ENCODE data around the gene TDRD10. TPM values are rescaled to one million over a fixed set of nuclear protein-coding genes. Genes with fewer than 3 reads are reported as not detected.

Gene TDRD10
- total and polyA plus RNA-seq, 2 of the 8 experiments (the other 6 are each of a cell fraction or from before 2014, with no cell fraction given), result 0.15 to 0.27 TPM

- TF ChIP-seq SP1 (IDR thresholded peaks at IDR 0.05; ENCODE audit: low read depth, low read length) (no peak), FOSL1 (IDR thresholded peaks at IDR 0.05; ENCODE audit: insufficient read depth, low read depth, low read length) (no peak), SIRT6 (IDR thresholded peaks at IDR 0.05; ENCODE audit: low read length) (no peak), HDAC6 (IDR thresholded peaks at IDR 0.05; ENCODE audit: low read depth, low read length) (no peak), CBX8 (IDR thresholded peaks at IDR 0.05; ENCODE audit: borderline replicate concordance, low read depth, low read length) (no peak), ATF2 (IDR thresholded peaks at IDR 0.05; ENCODE audit: low read length) (no peak), CHD2 (IDR thresholded peaks at IDR 0.05; ENCODE audit: low read length) (no peak), E2F6 (IDR thresholded peaks at IDR 0.05) (no peak)
- no peak for FAIRE-seq
Observed at GRCh38 chr1:154514066-154514553, 12.1 kb downstream of the TDRD10 start.

More at GRCh38 chr1:154514066-154514553, 12.1 kb downstream of the TDRD10 start:
- Histone ChIP-seq H2AK5ac (ENCODE audit: low read depth, low read length) (no peak overlapping the region), H3K4me1 (replicated peaks in 1 of 4; ENCODE audit: control insufficient read depth in 3 of 4, insufficient read depth in 4 of 4, low read length in 3 of 4) (no peaks in the 10 kb centered on the region), H3K27ac (ENCODE audit: low read depth, low read length) (no peak overlapping the region), H3K9me3 (ENCODE audit: insufficient read depth in 2 of 2, low read depth in 1 of 2, low read length in 1 of 2) (no peaks in the 10 kb centered on the region), H2BK15ac (ENCODE audit: low read length) (no peak overlapping the region), H3K4me2 (ENCODE audit: insufficient read depth in 1 of 2, low read depth in 2 of 2, low read length in 2 of 2) (no peak overlapping the region), H2AFZ (ENCODE audit: low read length) (no peak overlapping the region), H3K4ac (replicated peaks; ENCODE audit: insufficient read length, low read depth, low read length) (no peak overlapping the region), H2BK5ac (ENCODE audit: low read depth, low read length) (no peak overlapping the region), H3K4me3 (ENCODE audit: extremely low read depth in 1 of 4, insufficient read depth in 2 of 4, low read depth in 3 of 4, low read length in 4 of 4) (no peak overlapping the region), H3K23me2 (ENCODE audit: low read depth, low read length) (no peaks in the 10 kb centered on the region), H2BK120ac (replicated peaks; ENCODE audit: low read depth, low read length) (no peak overlapping the region), H4K91ac (replicated peaks; ENCODE audit: insufficient read length, low read length) (no peak overlapping the region), H3K18ac (ENCODE audit: extremely low read depth, low read length) (no peak overlapping the region), H3K36me3 (ENCODE audit: control insufficient read depth in 2 of 4, insufficient read depth in 4 of 4, low read length in 3 of 4) (no peaks in the 10 kb centered on the region), H3K23ac (ENCODE audit: insufficient read length) (no peak overlapping the region), H4K8ac (ENCODE audit: extremely low read depth, insufficient read depth, low read length) (no peak overlapping the region), H3K14ac (ENCODE audit: insufficient read length) (no peak overlapping the region), H3K79me2 (ENCODE audit: control insufficient read depth in 1 of 2, insufficient read depth in 2 of 2, low read length in 2 of 2) (no peaks in the 10 kb centered on the region), H3K9ac (replicated peaks in 1 of 4; ENCODE audit: extremely low read depth in 1 of 4, low read depth in 3 of 4, low read length in 3 of 4) (no peak overlapping the region), H3K56ac (replicated peaks; ENCODE audit: insufficient read length, low read depth, low read length) (no peak overlapping the region), H4K20me1 (replicated peaks in 1 of 2; ENCODE audit: control insufficient read depth in 1 of 2, insufficient read depth in 2 of 2, low read length in 2 of 2) (no peaks in the 10 kb centered on the region), H4K5ac (ENCODE audit: insufficient read length, low read depth, low read length) (no peak overlapping the region), H3K79me1 (ENCODE audit: low read depth, low read length) (no peaks in the 10 kb centered on the region), H2BK20ac (ENCODE audit: low read length) (no peak overlapping the region), H2BK12ac (ENCODE audit: low read depth, low read length) (no peak overlapping the region), H3K27me3 (replicated peaks in 1 of 4; ENCODE audit: control insufficient read depth in 3 of 4, extremely low read depth in 1 of 4, insufficient read depth in 3 of 4, low read length in 3 of 4) (no peaks in the 10 kb centered on the region)
- WGBS, 2 experiments (ENCODE audit: extremely low coverage in 1 of 2, insufficient coverage in 1 of 2, insufficient read length in 1 of 2, insufficient replicate concordance in 2 of 2, low coverage in 1 of 2, low lambda C conversion rate in 2 of 2, missing lambda C conversion rate in 1 of 2), result 81% methylated on average over 7 of the region's 7 CpGs; no CpG with 5 or more reads in 1 of the 2 experiments
- CTCF ChIA-PET (ENCODE audit: partially characterized antibody), result interaction anchor here (1.0 kb wide), 2 partner anchors 33 to 180 kb away, joined by 3 read pairs; no protein-coding TSS in a partner anchor
- no peak for DNase-seq (ENCODE audit: low read depth in 1 of 2, low spot score in 2 of 2)
- POLR2A ChIA-PET (ENCODE audit: partially characterized antibody), result no interaction called here

Measured in H1 (cell line).